DOHH2 (cell line): ENCODE data around the gene DUSP3.

Source experiments
- CTCF ChIP-seq: fragments of 200-600 bp; sonication (generic); IDR thresholded peaks from one replicate; pipeline ENCODE4 v1.5.1; 2014; ENCODE audit warnings: antibody characterized with exemption, mild to moderate bottlenecking, low read depth, low read length; ENCODE audit not compliant: poor library complexity, severe bottlenecking
- EZH2phosphoT487 ChIP-seq: fragments of 200-600 bp; sonication (generic); IDR thresholded peaks from 2 replicates; pipeline ENCODE4 v1.6.1; 2017; ENCODE audit warnings: borderline replicate concordance, mild to moderate bottlenecking, antibody characterized with exemption, low read length, moderate library complexity, mixed read lengths

- TF ChIP-seq CTCF (no peak), EZH2phosphoT487 (no peak)
These were observed 57.1 kb downstream of the DUSP3 start for GRCh38 chr17:43721537-43722268.
